PC-3 (cell line): ENCODE results near the gene GPR176. TPM values are rescaled to one million over a fixed set of nuclear protein-coding genes. Genes with fewer than 3 reads are reported as not detected.

Experiments used
- ATAC-seq: fragments of 200-7000 bp; cut with Tn5 transposase; 2 replicates; pipeline ENCODE4 v1.9.1; 2020; ENCODE audit warnings: mild to moderate bottlenecking, moderate library complexity
- BruUV-seq: library from RNA; stranded (reverse); fragments of 400-500 nt; replicated peaks from 2 replicates; lab custom pipeline; 2021; lab: Mats Ljungman, UMichigan
- CTCF ChIA-PET: fragments of 300-600 bp; sonication (Branson Sonifier 250); formaldehyde crosslinking; loops from one replicate; lab custom pipeline; 2022; ENCODE audit warnings: antibody characterized with exemption; lab: Charles Lee
- POLR2A ChIA-PET: fragments of 300-600 bp; sonication (Branson Sonifier 250); formaldehyde crosslinking; loops from one replicate; lab custom pipeline; 2022; ENCODE audit warnings: antibody characterized with exemption; ENCODE audit not compliant: unreplicated experiment; lab: Charles Lee
- DNase-seq: peaks from one replicate; pipeline ENCODE4 v3.0.0-alpha.2; 2015
- H2AFZ ChIP-seq: fragments of 300-600 bp; sonication (generic); 2 replicates; pipeline ENCODE4 v1.6.0; 2016; ENCODE audit warnings: antibody characterized with exemption, low read length
- H3F3A ChIP-seq: fragments of 300-600 bp; sonication (generic); one replicate; pipeline ENCODE4 v1.6.0; 2017; ENCODE audit warnings: antibody characterized with exemption, low read length, control low read depth, mild to moderate bottlenecking; ENCODE audit not compliant: unreplicated experiment
- H3K27ac ChIP-seq: fragments of 300-600 bp; sonication (generic); 2 replicates; pipeline ENCODE4 v1.5.1; 2016; ENCODE audit warnings: mild to moderate bottlenecking, low read length
- H3K27me3 ChIP-seq: fragments of 300-600 bp; sonication (generic); 2 replicates; pipeline ENCODE4 v1.6.1; 2016; ENCODE audit warnings: low read length, mixed read lengths
- H3K36me3 ChIP-seq: fragments of 300-600 bp; sonication (generic); 2 replicates; pipeline ENCODE4 v1.6.1; 2016; ENCODE audit warnings: low read depth, mixed run types, low read length, mixed read lengths
- H3K4me1 ChIP-seq: fragments of 300-600 bp; sonication (generic); 2 replicates; pipeline ENCODE4 v1.5.1; 2016; ENCODE audit warnings: low read length; ENCODE audit not compliant: insufficient read depth
- H3K4me2 ChIP-seq: fragments of 300-600 bp; sonication (generic); 2 replicates; pipeline ENCODE4 v1.6.0; 2016; ENCODE audit warnings: low read length
- H3K4me3 ChIP-seq: fragments of 300-600 bp; sonication (generic); 2 replicates; pipeline ENCODE4 v1.5.1; 2016; ENCODE audit warnings: mild to moderate bottlenecking, low read length, mixed read lengths
- H3K79me2 ChIP-seq: fragments of 300-600 bp; sonication (generic); 2 replicates; pipeline ENCODE4 v1.6.1; 2017; ENCODE audit warnings: low read length, mixed read lengths
- H3K9ac ChIP-seq: fragments of 300-600 bp; sonication (generic); 2 replicates; pipeline ENCODE4 v1.6.0; 2016; ENCODE audit warnings: mild to moderate bottlenecking, low read length
- H3K9me2 ChIP-seq: fragments of 300-600 bp; sonication (generic); replicated peaks from 2 replicates; pipeline ENCODE4 v1.6.1; 2016; ENCODE audit warnings: mixed run types, low read length, mixed read lengths
- H3K9me3 ChIP-seq: fragments of 300-600 bp; sonication (generic); 2 replicates; pipeline ENCODE4 v1.6.1; 2016; ENCODE audit warnings: low read length, mixed read lengths
- H4K20me1 ChIP-seq: fragments of 300-600 bp; sonication (generic); 2 replicates; pipeline ENCODE4 v1.6.1; 2016; ENCODE audit warnings: low read length, mixed read lengths
- EZH2 ChIP-seq: fragments of 300-600 bp; sonication (generic); IDR thresholded peaks from one replicate; pipeline ENCODE4 v1.6.1; 2017; ENCODE audit warnings: antibody characterized with exemption, mild to moderate bottlenecking, low read length; ENCODE audit not compliant: unreplicated experiment
- EZH2phosphoT487 ChIP-seq: fragments of 300-600 bp; sonication (generic); IDR thresholded peaks from 2 replicates; pipeline ENCODE4 v1.6.1; 2018; ENCODE audit warnings: mild to moderate bottlenecking, antibody characterized with exemption, low read length, borderline replicate concordance
- intact Hi-C: fragments of 100-400 bp; cut with micrococcal nuclease; formaldehyde crosslinking; loops from 2 replicates; pipeline ENCODE4 v1.9.0; 2023
- total RNA-seq: library from RNA; depleted of rRNA; stranded (reverse); fragments of >200 nt; gene quantifications from 2 replicates; pipeline ENCODE4 v1.2.3, GENCODE V29; 2014
- TF ChIP-seq, protein P1 (sequence below): fragments of 300-600 bp; sonication (generic); conservative IDR thresholded peaks from 2 replicates; pipeline ENCODE4 v1.5.1; 2017; ENCODE audit warnings: antibody characterized with exemption, low read depth, mild to moderate bottlenecking, low read length

GPR176 gene
- total RNA-seq, 1 experiment from 2014 or later: 27.8 TPM

DNA sequence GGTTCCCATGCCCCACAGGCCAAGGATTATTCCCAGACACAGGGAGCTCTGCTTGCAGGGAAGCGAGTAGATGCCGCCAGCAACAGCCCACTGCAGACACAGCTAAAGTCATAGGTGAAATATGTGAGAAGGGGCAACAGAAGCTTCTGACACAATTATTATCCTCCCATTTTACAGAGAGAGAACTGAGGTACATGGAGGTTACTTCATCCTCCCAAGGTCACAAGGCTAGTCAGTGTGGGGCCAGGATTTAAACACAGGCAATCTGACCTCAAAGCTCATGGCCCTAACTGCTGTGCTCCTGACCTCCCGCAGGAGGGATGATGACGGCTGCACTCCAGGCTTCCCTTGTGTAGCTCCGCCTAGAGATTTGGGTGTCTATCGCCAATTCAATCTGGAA lies 121.7 kb downstream of the GPR176 start:
- ChIA-PET POLR2A (no interaction called here), CTCF (no interaction called here)
- H3K4me2 ChIP-seq: no peak overlapping the region
- H3F3A ChIP-seq: no peaks in the 10 kb centered on the region
- H3K4me3 ChIP-seq: no peak overlapping the region
- H3K9me2 ChIP-seq: no peaks in the 10 kb centered on the region
- DNase-seq (no peak), ATAC-seq (no peak)
- H3K79me2 ChIP-seq: no peaks in the 10 kb centered on the region
- H3K36me3 ChIP-seq: no peaks in the 10 kb centered on the region
- H3K4me1 ChIP-seq: no peaks in the 10 kb centered on the region
- intact Hi-C loops: no loop called here
- no peaks in the 10 kb centered on the region for H3K9me3 ChIP-seq
- H2AFZ ChIP-seq: no peak overlapping the region
- BruUV-seq: no TSS peak
- TF ChIP-seq EZH2phosphoT487 (no peak), EZH2 (no peak)
- TF ChIP-seq, protein P1, sequence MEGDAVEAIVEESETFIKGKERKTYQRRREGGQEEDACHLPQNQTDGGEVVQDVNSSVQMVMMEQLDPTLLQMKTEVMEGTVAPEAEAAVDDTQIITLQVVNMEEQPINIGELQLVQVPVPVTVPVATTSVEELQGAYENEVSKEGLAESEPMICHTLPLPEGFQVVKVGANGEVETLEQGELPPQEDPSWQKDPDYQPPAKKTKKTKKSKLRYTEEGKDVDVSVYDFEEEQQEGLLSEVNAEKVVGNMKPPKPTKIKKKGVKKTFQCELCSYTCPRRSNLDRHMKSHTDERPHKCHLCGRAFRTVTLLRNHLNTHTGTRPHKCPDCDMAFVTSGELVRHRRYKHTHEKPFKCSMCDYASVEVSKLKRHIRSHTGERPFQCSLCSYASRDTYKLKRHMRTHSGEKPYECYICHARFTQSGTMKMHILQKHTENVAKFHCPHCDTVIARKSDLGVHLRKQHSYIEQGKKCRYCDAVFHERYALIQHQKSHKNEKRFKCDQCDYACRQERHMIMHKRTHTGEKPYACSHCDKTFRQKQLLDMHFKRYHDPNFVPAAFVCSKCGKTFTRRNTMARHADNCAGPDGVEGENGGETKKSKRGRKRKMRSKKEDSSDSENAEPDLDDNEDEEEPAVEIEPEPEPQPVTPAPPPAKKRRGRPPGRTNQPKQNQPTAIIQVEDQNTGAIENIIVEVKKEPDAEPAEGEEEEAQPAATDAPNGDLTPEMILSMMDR: no peak
- H3K9ac ChIP-seq: no peak overlapping the region
- H3K27ac ChIP-seq: no peak overlapping the region
- H4K20me1 ChIP-seq: no peaks in the 10 kb centered on the region
- no peaks in the 10 kb centered on the region for H3K27me3 ChIP-seq

- intact Hi-C loops: no loop called here
- BruUV-seq: no TSS peak
- ChIA-PET POLR2A (no interaction called here), CTCF (interaction anchor here (0.5 kb wide), 1 partner anchor 420 kb away, joined by 3 read pairs; no protein-coding TSS in a partner anchor)
- H3K4me3 ChIP-seq: no peak overlapping the region
- H3K79me2 ChIP-seq: no peaks in the 10 kb centered on the region
- DNase-seq (no peak), ATAC-seq (peak; percentile 36)
- H2AFZ ChIP-seq: no peak overlapping the region
- no peaks in the 10 kb centered on the region for H3F3A ChIP-seq
- H3K27ac ChIP-seq: no peak overlapping the region
- no peaks in the 10 kb centered on the region for H3K9me3 ChIP-seq
- H3K36me3 ChIP-seq: no peaks in the 10 kb centered on the region
- H3K4me2 ChIP-seq: no peak overlapping the region
- H3K27me3 ChIP-seq: no peaks in the 10 kb centered on the region
- TF ChIP-seq, protein P1: no peak
- no peak for TF ChIP-seq EZH2phosphoT487
- no peak for TF ChIP-seq EZH2
- H4K20me1 ChIP-seq: no peaks in the 10 kb centered on the region
- H3K9ac ChIP-seq: no peak overlapping the region
- no peaks in the 10 kb centered on the region for H3K9me2 ChIP-seq
- peaks cover 5% of the 10 kb centered on the region for H3K4me1 ChIP-seq
These were observed 122.7 kb downstream of the GPR176 start for GRCh38 chr15:39797407-39797806.

GRCh38 chr15:39796601-39797000 lies 123.5 kb downstream of the GPR176 start:
- Histone ChIP-seq H3K27ac (no peak overlapping the region), H3K9me2 (no peaks in the 10 kb centered on the region), H3K36me3 (no peaks in the 10 kb centered on the region), H3K9me3 (no peaks in the 10 kb centered on the region), H3K4me3 (no peak overlapping the region), H3K9ac (no peak overlapping the region), H3K79me2 (no peaks in the 10 kb centered on the region), H3K27me3 (no peaks in the 10 kb centered on the region), H4K20me1 (no peaks in the 10 kb centered on the region), H3K4me1 (peaks cover 13% of the 10 kb centered on the region), H2AFZ (no peak overlapping the region), H3F3A (no peaks in the 10 kb centered on the region), H3K4me2 (no peak overlapping the region)
- intact Hi-C loops: no loop called here
- no peak for ATAC-seq
- TF ChIP-seq EZH2phosphoT487 (no peak), EZH2 (no peak)
- TF ChIP-seq, protein P1: no peak
- CTCF ChIA-PET: no interaction called here
- no peak for DNase-seq
- POLR2A ChIA-PET: no interaction called here
- no TSS peak for BruUV-seq
